Breast epithelium (tissue), 3 donors: ENCODE results near the gene CHKB.

Experiments
- POLR2AphosphoS5 ChIP-seq, 3 donors: sonication (generic); formaldehyde crosslinking; IDR thresholded peaks; one replicate each; pipeline ENCODE4 v1.6.1; 2017; ENCODE audit warnings: antibody characterized with exemption in 3 of 3
- TF ChIP-seq, protein P1 (sequence below), 3 donors: fragments of 450-650 bp; IDR thresholded peaks; one replicate each; pipeline ENCODE4 v1.5.1; 2016 to 2017; ENCODE audit warnings: antibody characterized with exemption in 3 of 3, mild to moderate bottlenecking in 3 of 3, moderate library complexity in 3 of 3

DNA sequence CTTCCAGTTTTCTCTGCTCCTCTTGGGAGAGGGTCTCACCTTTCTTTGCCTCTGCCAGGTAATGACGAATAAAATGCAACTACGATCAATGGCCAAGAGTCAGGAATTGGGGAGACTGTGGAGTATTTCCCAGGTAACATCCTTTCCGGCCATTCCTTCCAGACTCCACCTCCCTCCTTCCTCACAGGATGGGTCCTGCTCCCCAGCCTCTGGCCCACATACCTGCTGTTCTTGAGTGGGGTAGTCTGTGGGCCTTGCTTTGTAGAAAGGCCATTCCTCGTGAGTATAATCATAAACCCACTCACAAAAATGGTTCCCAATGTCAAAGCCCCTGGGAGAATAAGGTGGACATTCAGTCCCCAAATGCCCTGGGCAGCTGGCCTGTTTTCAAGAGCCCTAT is 2.9 kb downstream of the CHKB start:
- TF ChIP-seq, protein P1, sequence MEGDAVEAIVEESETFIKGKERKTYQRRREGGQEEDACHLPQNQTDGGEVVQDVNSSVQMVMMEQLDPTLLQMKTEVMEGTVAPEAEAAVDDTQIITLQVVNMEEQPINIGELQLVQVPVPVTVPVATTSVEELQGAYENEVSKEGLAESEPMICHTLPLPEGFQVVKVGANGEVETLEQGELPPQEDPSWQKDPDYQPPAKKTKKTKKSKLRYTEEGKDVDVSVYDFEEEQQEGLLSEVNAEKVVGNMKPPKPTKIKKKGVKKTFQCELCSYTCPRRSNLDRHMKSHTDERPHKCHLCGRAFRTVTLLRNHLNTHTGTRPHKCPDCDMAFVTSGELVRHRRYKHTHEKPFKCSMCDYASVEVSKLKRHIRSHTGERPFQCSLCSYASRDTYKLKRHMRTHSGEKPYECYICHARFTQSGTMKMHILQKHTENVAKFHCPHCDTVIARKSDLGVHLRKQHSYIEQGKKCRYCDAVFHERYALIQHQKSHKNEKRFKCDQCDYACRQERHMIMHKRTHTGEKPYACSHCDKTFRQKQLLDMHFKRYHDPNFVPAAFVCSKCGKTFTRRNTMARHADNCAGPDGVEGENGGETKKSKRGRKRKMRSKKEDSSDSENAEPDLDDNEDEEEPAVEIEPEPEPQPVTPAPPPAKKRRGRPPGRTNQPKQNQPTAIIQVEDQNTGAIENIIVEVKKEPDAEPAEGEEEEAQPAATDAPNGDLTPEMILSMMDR (IDR thresholded peaks at IDR 0.05) = no peak
- TF ChIP-seq POLR2AphosphoS5 (IDR thresholded peaks at IDR 0.05) = no peak
